ENCODE data around the gene SIDT2. TPM values are rescaled to one million over a fixed set of nuclear protein-coding genes. Genes with fewer than 3 reads are reported as not detected.

Gene SIDT2
- total and polyA plus RNA-seq, 2 of the 4 experiments (the other 2 are of a cell fraction) = 7.3 to 30.3 TPM

GRCh38 chr11:117170210-117170609 lies 8.3 kb upstream of the SIDT2 start:
- no peak overlapping the region for H2BK120ac ChIP-seq (ENCODE audit: low read depth, low read length)
- intact Hi-C loops (cut with micrococcal nuclease) = no loop called here
- H3K4me1 ChIP-seq (ENCODE audit: control insufficient read depth, insufficient read depth, low read length) = peaks cover 14% of the 10 kb centered on the region
- H3K27ac ChIP-seq (ENCODE audit: insufficient read depth, low read length) = peak overlapping the region; percentile 36; the same call in 1 of the 2 replicates
- no peak overlapping the region for H3K23ac ChIP-seq (ENCODE audit: low read depth, low read length)
- H2AFZ ChIP-seq (replicated peaks; ENCODE audit: low read length, poor library complexity) = no peak overlapping the region
- H3K14ac ChIP-seq (replicated peaks; ENCODE audit: low read depth, low read length) = no peak overlapping the region
- H3K56ac ChIP-seq (ENCODE audit: extremely low read depth, insufficient read depth, low read length) = no peak overlapping the region
- in situ Hi-C loops (cut with MboI; ENCODE audit: low sequenced_read_pairs) = no loop called here
- H3K9me3 ChIP-seq (ENCODE audit: control insufficient read depth, insufficient read depth, low read length) = no peaks in the 10 kb centered on the region
- H2AK9ac ChIP-seq (replicated peaks; ENCODE audit: low read depth, low read length, poor library complexity) = no peak overlapping the region
- WGBS, 2 experiments (ENCODE audit: extremely low coverage in 2 of 2, insufficient read length in 1 of 2) = no CpG with 5 or more reads among the region's 9 CpGs
- H3K18ac ChIP-seq (ENCODE audit: low read depth, low read length) = no peak overlapping the region
- H4K8ac ChIP-seq (ENCODE audit: low read depth in 2 of 2, low read length in 2 of 2) = no peak overlapping the region; a peak in 1 of 4 replicates
- H3K4me2 ChIP-seq (ENCODE audit: low read depth, low read length) = 0 out of 2 replicates have a peak overlapping the region, but pooled peaks have one; percentile 28
- TF ChIP-seq RCOR1 (IDR thresholded peaks at IDR 0.05; ENCODE audit: insufficient replicate concordance, low read length) = no peak
- no peak for TF ChIP-seq CHD1 (IDR thresholded peaks at IDR 0.05; ENCODE audit: low read depth, low read length)
- no peak for TF ChIP-seq RAD21 (IDR thresholded peaks at IDR 0.05; ENCODE audit: low read length)
- TF ChIP-seq RFX5 (IDR thresholded peaks at IDR 0.05; ENCODE audit: low read depth, low read length) = no peak
- TF ChIP-seq MAZ (IDR thresholded peaks at IDR 0.05; ENCODE audit: borderline replicate concordance, low read depth, low read length) = no peak
- no peak for TF ChIP-seq ELK1 (IDR thresholded peaks at IDR 0.05; ENCODE audit: borderline replicate concordance, low read depth, low read length)
- no peak for TF ChIP-seq MAFK (IDR thresholded peaks at IDR 0.05; ENCODE audit: low read depth, low read length)
- H3K79me1 ChIP-seq (ENCODE audit: low read depth in 1 of 2, low read length in 2 of 2) = peaks cover 6 to 51% of the 10 kb centered on the region in 2 experiments
- H4K20me1 ChIP-seq (ENCODE audit: insufficient read depth, low read length) = peaks cover 16% of the 10 kb centered on the region
- H3K36me3 ChIP-seq (ENCODE audit: control insufficient read depth, insufficient read depth, low read length) = peaks cover 16% of the 10 kb centered on the region
- dilution Hi-C loops (cut with HindIII; ENCODE audit: low sequenced_read_pairs, unreplicated experiment) = no loop called here
- H3K27me3 ChIP-seq (ENCODE audit: control insufficient read depth, insufficient read depth, low read length) = no peaks in the 10 kb centered on the region
- CTCF ChIA-PET = interaction anchor here (0.6 to 1.4 kb wide), 2 partner anchors 11 to 21 kb away, joined by 5 to 6 read pairs; no protein-coding TSS in a partner anchor
- no peak overlapping the region for H3K4ac ChIP-seq (ENCODE audit: low read depth, low read length)
- H4K91ac ChIP-seq (ENCODE audit: insufficient read depth, low read depth, low read length) = no peak overlapping the region
- DNase-seq = peak; percentile 26
- no peak overlapping the region for H2BK15ac ChIP-seq (ENCODE audit: low read depth, low read length)
- H4K5ac ChIP-seq (ENCODE audit: low read depth, low read length) = no peak overlapping the region
- no peak overlapping the region for H3K9ac ChIP-seq (ENCODE audit: low read depth, low read length)
- no TSS peak for BruUV-seq (replicated peaks)
- peaks cover 10% of the 10 kb centered on the region for H3K9me1 ChIP-seq (ENCODE audit: insufficient read depth, low read length)
- no peak overlapping the region for H2BK20ac ChIP-seq (ENCODE audit: low read depth, low read length)
- ATAC-seq (ENCODE audit: low read depth) = peak; percentile 24
- H2BK5ac ChIP-seq (ENCODE audit: low read depth, low read length, poor library complexity, severe bottlenecking) = peak overlapping the region; percentile 0
- POLR2A ChIA-PET (ENCODE audit: unreplicated experiment) = interaction anchor here (0.6 kb wide), 1 partner anchor 72 kb away, joined by 5 read pairs; the partner anchor contains the start of gene SIK3
- no peak overlapping the region for H2AK5ac ChIP-seq (ENCODE audit: low read depth, low read length)
- no peak overlapping the region for H3K4me3 ChIP-seq (ENCODE audit: insufficient read depth, low read depth, low read length)
